GM12878 (cell line): ENCODE results near the gene ELP6. TPM values are rescaled to one million over a fixed set of nuclear protein-coding genes. Genes with fewer than 3 reads are reported as not detected.

Experiments
- CEBPB ChIP-seq, 2 experiments: fragments of 150-350 bp in 1 of 2; IDR thresholded peaks; 2 replicates each; pipeline ENCODE4 v1.6.1; 2012 to 2014; ENCODE audit warnings: low read depth in 2 of 2, low read length in 2 of 2, borderline replicate concordance in 1 of 2, inconsistent platforms in 1 of 2
- CHD4 ChIP-seq: fragments of 200-600 bp; sonication (generic); IDR thresholded peaks from 2 replicates; pipeline ENCODE4 v1.6.1; 2016; ENCODE audit warnings: mild to moderate bottlenecking
- CREM ChIP-seq: IDR thresholded peaks from 2 replicates; pipeline ENCODE4 v1.6.1; 2014; ENCODE audit warnings: antibody characterized with exemption, low read depth
- FOS ChIP-seq: IDR thresholded peaks from 3 replicates; pipeline ENCODE4 v1.6.1; 2011; ENCODE audit warnings: borderline replicate concordance; ENCODE audit not compliant: insufficient read length; ENCODE audit errors: extremely low read depth
- FOXK2 ChIP-seq: fragments of 450-650 bp; IDR thresholded peaks from 2 replicates; pipeline ENCODE4 v1.6.1; 2017; ENCODE audit warnings: mild to moderate bottlenecking, moderate library complexity
- FOXM1 ChIP-seq: IDR thresholded peaks from 2 replicates; pipeline ENCODE4 v1.6.1; 2012; ENCODE audit warnings: low read depth, mild to moderate bottlenecking, inconsistent platforms, low read length, moderate library complexity
- MTA3 ChIP-seq: IDR thresholded peaks from 2 replicates; pipeline ENCODE4 v1.6.1; 2012; ENCODE audit warnings: low read length, inconsistent platforms, borderline replicate concordance
- MYC ChIP-seq: IDR thresholded peaks from 2 replicates; pipeline ENCODE4 v1.6.1; 2011; ENCODE audit warnings: mild to moderate bottlenecking, low read length, moderate library complexity, inconsistent platforms; ENCODE audit not compliant: insufficient read depth, insufficient replicate concordance, insufficient read length, severe bottlenecking
- NR2F1 ChIP-seq: fragments of 450-650 bp; conservative IDR thresholded peaks from 2 replicates; pipeline ENCODE4 v1.6.1; 2017; ENCODE audit warnings: mild to moderate bottlenecking
- RFX5 ChIP-seq: IDR thresholded peaks from 2 replicates; pipeline ENCODE4 v1.6.1; 2011; ENCODE audit warnings: low read depth, low read length, improper control_type of control experiment
- SPI1 ChIP-seq: IDR thresholded peaks from 2 replicates; pipeline ENCODE4 v1.6.1; 2011; ENCODE audit warnings: low read depth, mild to moderate bottlenecking, low read length, moderate library complexity, borderline replicate concordance; ENCODE audit not compliant: insufficient read depth
- TCF12 ChIP-seq: IDR thresholded peaks from 2 replicates; pipeline ENCODE4 v1.6.1; 2011; ENCODE audit warnings: low read depth, mild to moderate bottlenecking, low read length
- ZSCAN29 ChIP-seq: fragments of 450-650 bp; IDR thresholded peaks from 2 replicates; pipeline ENCODE4 v1.6.1; 2017; ENCODE audit warnings: mild to moderate bottlenecking, moderate library complexity
- polyA plus RNA-seq, 11 experiments: library from polyadenylated mRNA; depleted of rRNA in 4 of 11; unstranded in 6 of 11; stranded (reverse) in 5 of 11; fragments of >200 nt; fragmentation: Nextera tagmentation in 4 of 11; fragmentation: Illumina TruSeq in 1 of 11; extraction: Ambion mirVana in 4 of 11; extraction: Trizol in 1 of 11; gene quantifications; 1 replicate in 1 of 11; 2 replicates in 10 of 11; pipeline versions ENCODE4 v1.2.1 to v1.2.3, GENCODE V29; 2011 to 2016; ENCODE audit warnings: inconsistent platforms in 2 of 11, missing spikeins in 2 of 11, low read depth in 1 of 11
- total RNA-seq, 4 experiments: library from RNA; depleted of rRNA in 3 of 4; stranded (reverse); fragments of >200 nt in 3 of 4; fragmentation: Illumina TruSeq in 1 of 4; extraction: Trizol in 1 of 4; gene quantifications; 2 replicates each; pipeline versions ENCODE4 v1.2.1 to v1.2.3, GENCODE V29; 2013 to 2021
- TF ChIP-seq, protein P1 (sequence below): fragments of 450-650 bp; IDR thresholded peaks from 2 replicates; pipeline ENCODE4 v1.6.1; 2016; ENCODE audit warnings: mild to moderate bottlenecking
- TF ChIP-seq, protein P2 (sequence below): fragments of 150-350 bp; IDR thresholded peaks from 2 replicates; pipeline ENCODE4 v1.6.1; 2016; ENCODE audit warnings: low read depth, low read length

ELP6 gene
- total and polyA plus RNA-seq, 10 of the 15 experiments (the other 5 are each of a cell fraction or from before 2014, with no cell fraction given) = 39.5 to 83.3 (median 50.2) TPM

DNA sequence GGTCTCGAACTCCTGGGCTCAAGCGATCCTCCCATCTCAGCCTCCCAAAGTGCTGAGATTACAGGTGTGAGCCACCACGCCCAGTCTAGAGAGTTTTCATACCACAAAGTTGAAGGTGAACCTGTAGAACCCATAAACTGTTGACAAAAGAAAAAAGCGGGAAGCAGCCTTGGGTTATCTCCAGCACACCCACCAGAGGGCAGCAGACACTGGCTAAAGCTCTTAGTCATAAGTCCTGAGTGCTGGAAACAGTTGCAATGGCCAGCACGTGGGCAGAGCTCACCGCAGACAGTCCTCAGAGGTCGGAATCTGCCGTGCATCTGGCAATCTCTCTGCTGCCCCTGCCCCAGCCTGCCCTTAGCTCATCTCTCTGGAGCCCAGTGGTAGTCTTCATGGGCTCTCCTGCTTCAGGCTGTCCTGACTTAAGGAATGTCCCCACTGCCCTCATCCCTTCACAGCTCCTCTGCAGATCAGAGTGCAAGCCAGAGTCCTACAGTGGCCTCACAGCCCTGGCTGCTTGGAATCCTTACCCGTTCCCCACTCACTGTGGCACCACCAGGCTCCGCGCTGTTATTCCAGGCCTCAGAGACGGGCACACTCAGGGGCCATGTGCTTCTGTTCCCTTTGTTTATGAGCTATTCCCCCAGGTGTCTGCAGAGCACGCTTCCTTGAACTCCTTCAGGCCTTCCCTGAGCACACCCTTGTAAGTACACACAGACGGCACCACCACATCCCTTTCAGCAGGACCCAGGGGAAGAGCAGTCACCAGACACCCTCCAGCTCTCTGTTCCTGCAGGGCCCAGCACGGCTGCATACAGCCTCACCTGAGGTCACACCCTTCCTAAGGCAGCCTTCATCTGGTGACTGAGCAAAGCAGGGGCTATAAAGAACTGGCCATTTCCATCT, 8.8 kb upstream of the ELP6 start (continued):
- TF ChIP-seq, protein P1, sequence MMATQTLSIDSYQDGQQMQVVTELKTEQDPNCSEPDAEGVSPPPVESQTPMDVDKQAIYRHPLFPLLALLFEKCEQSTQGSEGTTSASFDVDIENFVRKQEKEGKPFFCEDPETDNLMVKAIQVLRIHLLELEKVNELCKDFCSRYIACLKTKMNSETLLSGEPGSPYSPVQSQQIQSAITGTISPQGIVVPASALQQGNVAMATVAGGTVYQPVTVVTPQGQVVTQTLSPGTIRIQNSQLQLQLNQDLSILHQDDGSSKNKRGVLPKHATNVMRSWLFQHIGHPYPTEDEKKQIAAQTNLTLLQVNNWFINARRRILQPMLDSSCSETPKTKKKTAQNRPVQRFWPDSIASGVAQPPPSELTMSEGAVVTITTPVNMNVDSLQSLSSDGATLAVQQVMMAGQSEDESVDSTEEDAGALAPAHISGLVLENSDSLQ = no peak
- no peak for TF ChIP-seq MTA3
- peak; percentile 56 for TF ChIP-seq MYC
- no peak for TF ChIP-seq CHD4
- TF ChIP-seq ZSCAN29 = no peak
- no peak for TF ChIP-seq TCF12
- no peak for TF ChIP-seq FOXK2
- no peak for TF ChIP-seq RFX5
- no peak for TF ChIP-seq CREM
- TF ChIP-seq, protein P2, sequence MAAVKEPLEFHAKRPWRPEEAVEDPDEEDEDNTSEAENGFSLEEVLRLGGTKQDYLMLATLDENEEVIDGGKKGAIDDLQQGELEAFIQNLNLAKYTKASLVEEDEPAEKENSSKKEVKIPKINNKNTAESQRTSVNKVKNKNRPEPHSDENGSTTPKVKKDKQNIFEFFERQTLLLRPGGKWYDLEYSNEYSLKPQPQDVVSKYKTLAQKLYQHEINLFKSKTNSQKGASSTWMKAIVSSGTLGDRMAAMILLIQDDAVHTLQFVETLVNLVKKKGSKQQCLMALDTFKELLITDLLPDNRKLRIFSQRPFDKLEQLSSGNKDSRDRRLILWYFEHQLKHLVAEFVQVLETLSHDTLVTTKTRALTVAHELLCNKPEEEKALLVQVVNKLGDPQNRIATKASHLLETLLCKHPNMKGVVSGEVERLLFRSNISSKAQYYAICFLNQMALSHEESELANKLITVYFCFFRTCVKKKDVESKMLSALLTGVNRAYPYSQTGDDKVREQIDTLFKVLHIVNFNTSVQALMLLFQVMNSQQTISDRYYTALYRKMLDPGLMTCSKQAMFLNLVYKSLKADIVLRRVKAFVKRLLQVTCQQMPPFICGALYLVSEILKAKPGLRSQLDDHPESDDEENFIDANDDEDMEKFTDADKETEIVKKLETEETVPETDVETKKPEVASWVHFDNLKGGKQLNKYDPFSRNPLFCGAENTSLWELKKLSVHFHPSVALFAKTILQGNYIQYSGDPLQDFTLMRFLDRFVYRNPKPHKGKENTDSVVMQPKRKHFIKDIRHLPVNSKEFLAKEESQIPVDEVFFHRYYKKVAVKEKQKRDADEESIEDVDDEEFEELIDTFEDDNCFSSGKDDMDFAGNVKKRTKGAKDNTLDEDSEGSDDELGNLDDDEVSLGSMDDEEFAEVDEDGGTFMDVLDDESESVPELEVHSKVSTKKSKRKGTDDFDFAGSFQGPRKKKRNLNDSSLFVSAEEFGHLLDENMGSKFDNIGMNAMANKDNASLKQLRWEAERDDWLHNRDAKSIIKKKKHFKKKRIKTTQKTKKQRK = no peak
- TF ChIP-seq SPI1 = no peak
- no peak for TF ChIP-seq FOS
- TF ChIP-seq FOXM1 = no peak
- TF ChIP-seq NR2F1 = peak; percentile 71
- no peak for TF ChIP-seq CEBPB (IDR thresholded peaks at IDR 0.05; ENCODE audit: borderline replicate concordance in 1 of 2, low read depth in 2 of 2, low read length in 2 of 2)
